Activated T-cell treated with anti-CD3 and anti-CD28 coated beads, Interleukin-2, amount 50 U/mL, for 1 hour (primary cell): Measurements from ENCODE around the gene DPF3.

Experiments
- DNase-seq: peaks from one replicate; pipeline ENCODE4 v3.0.0-alpha.2; 2020

Gene DPF3

DNA sequence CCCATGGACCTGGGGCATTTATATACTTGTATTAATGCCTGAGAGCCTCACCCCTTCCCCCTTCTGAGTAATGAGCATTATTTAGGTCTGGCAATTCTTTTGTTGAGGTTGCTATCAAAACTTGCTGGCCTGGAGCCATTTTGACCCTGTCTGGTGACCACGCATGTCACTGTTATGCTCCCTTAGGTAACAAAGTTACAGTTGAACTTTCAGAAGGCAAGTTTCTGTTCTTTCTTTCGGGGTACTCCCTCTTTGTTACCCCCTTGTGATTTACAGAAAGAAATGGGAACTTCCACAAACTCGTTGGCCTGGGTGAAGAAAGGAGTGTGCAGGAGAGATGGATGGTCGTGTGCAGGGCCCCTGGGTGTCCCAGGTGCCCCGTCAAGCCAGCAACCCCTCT is 305.4 kb downstream of the DPF3 start:
- no peak for DNase-seq

DNA sequence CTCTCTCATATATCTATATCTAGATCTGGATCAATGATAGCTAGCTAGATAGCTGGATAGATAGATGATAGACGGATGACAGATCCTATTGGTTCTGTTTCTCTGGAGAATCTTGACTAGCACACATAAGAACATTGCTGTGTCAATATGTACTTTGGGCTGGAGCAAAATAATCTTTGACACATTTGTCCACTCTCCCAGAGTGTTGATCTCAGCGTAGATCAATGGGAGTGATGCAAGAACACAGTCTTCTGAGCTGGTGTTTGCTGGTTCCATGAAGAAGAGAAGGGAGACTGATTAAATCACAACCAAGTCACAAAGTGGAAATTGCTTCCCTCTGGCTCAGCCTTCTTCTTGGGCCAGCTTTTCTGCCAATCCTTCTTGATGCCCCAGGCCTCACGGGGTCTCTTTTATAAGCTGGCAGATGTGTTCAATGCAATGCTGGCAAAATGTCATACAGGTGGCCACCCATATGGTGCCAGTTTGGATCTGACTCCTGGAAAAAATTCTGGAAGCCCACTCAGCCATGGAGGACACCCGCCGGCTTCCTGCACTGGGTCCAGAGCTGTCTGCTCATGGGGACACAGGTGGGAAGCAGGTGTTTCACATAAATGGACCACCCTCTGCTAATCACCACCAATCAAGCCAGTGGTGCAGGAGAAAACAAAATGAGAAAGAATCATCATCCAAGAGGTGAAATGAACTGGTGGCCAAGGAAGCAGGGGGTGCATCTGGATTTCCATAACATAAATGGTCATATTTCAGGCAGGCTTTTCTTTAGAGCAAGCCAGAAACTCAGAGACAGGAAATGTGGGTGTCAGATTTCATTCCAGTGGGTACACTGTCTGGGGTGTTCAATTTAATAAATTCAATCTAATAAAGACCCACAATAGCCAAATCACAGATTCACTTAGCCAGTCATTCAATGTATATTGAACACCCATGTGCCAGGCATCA is 310.3 kb downstream of the DPF3 start:
- no peak for DNase-seq

- no peak for DNase-seq
These were observed 311.3 kb downstream of the DPF3 start for GRCh38 chr14:72582582-72582981.

- no peak for DNase-seq
These were observed 315.4 kb downstream of the DPF3 start for GRCh38 chr14:72578514-72578913.

- no peak for DNase-seq
These were observed 316.4 kb downstream of the DPF3 start for GRCh38 chr14:72577521-72577920.

- DNase-seq, result no peak
These were observed 317.6 kb downstream of the DPF3 start for GRCh38 chr14:72576258-72576657.

GRCh38 chr14:72574715-72575114 is 319.2 kb downstream of the DPF3 start:
- DNase-seq, result no peak

DNA sequence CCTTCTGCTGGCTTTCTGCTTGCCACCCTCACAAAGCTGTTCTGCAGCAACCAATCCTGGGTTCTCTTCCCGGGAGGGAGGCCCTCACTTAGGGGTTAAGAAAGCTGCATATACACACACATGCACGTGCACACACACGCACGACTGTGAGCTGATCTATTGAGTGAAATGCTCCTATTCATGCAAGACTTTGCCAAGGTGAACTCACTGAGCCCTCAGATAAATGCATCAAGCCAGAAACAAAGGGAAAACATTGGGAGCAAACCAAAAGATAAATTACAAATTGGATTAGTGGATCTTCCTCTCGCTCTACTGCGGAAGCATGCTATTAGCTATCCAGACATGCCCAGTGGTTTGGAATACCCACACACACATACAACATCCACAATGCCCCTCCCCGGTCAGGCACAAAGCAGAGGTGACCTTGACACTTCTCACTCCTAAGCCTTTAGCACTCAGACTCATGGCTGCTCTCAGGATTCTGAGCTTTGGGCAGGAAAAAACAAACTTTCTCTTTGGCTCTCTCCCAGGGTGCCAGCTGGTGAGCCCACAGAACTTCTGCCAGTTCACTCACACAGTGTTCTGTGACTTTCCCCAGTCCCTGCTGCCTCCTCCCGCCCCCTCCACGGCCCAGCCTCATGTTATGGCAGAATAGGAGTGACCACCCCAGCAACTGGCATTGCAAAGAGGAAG is 320.0 kb downstream of the DPF3 start:
- no peak for DNase-seq
